ENCODE measurements around the gene FUT7. TPM values are rescaled to one million over a fixed set of nuclear protein-coding genes. Genes with fewer than 3 reads are reported as not detected.

FUT7 gene
- total and polyA plus RNA-seq, 2 of the 13 experiments (the other 11 are each of a cell fraction or from before 2014, with no cell fraction given) = 0.05 TPM; not detected in 1

DNA sequence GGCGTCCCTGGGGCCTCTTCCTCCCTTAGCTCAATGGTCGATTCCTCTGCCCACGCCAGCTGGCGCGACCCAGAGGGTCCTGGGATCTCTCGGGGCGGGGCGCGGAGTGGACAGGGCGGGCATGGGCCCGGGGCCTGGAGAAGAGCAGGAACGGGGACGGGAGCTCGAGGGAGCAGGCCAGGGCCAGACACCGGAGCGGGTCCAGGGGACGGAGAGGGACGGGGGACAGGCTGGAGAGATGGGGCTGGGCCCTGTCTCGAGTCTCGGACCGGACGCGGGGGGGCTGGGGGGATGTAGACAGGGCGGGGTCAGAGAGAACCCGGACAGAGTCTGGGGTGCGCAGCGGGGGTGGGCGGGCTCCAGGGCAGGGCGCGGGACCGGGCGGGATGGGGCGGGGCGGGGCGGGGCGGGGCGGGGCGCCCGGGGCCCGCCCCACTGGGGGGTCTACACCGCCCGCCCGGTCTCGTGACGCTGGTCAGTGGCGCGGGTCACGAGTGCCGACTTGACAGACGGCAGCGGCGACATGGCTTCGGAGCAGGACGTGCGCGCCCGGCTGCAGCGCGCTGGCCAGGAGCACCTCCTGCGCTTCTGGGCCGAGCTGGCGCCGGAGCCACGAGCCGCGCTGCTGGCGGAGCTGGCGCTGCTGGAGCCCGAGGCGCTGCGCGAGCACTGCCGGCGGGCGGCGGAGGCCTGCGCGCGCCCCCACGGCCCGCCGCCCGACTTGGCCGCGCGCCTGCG, 45.3 kb upstream of the FUT7 start, which contains the start of gene UAP1L1 (continued):
- TF ChIP-seq, protein P1, sequence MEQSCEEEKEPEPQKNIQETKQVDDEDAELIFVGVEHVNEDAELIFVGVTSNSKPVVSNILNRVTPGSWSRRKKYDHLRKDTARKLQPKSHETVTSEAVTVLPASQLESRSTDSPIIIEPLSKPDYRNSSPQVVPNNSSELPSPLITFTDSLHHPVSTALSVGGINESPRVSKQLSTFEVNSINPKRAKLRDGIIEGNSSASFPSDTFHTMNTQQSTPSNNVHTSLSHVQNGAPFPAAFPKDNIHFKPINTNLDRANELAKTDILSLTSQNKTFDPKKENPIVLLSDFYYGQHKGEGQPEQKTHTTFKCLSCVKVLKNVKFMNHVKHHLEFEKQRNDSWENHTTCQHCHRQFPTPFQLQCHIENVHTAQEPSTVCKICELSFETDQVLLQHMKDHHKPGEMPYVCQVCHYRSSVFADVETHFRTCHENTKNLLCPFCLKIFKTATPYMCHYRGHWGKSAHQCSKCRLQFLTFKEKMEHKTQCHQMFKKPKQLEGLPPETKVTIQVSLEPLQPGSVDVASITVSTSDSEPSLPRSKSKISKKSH (CRISPR knock-in tag; IDR thresholded peaks at IDR 0.05; ENCODE audit: borderline replicate concordance) = no peak
- TF ChIP-seq TOE1 (CRISPR knock-in tag; IDR thresholded peaks at IDR 0.05) (no peak), NFKBIZ (CRISPR knock-in tag; IDR thresholded peaks at IDR 0.05) (no peak), ZFP82 (CRISPR knock-in tag; IDR thresholded peaks at IDR 0.05; ENCODE audit: borderline replicate concordance) (peak; percentile 47; the same call in 1 of the 2 replicates), GABPB1 (CRISPR knock-in tag; IDR thresholded peaks at IDR 0.05) (peak; percentile 33; the same call in 1 of the 2 replicates), BORCS8-MEF2B (CRISPR knock-in tag; IDR thresholded peaks at IDR 0.05) (no peak), ONECUT2 (CRISPR knock-in tag; IDR thresholded peaks at IDR 0.05) (no peak), ZNF75D (CRISPR knock-in tag; IDR thresholded peaks at IDR 0.05; ENCODE audit: borderline replicate concordance) (no peak), ZBTB21 (CRISPR knock-in tag; IDR thresholded peaks at IDR 0.05) (no peak), SP1 (IDR thresholded peaks at IDR 0.05) (no peak), SP1 (CRISPR knock-in tag; IDR thresholded peaks at IDR 0.05) (peak; percentile 24; the same call in 1 of the 2 replicates), NAIF1 (CRISPR knock-in tag; IDR thresholded peaks at IDR 0.05; ENCODE audit: borderline replicate concordance) (no peak), ZSCAN25 (CRISPR knock-in tag; IDR thresholded peaks at IDR 0.05) (peak; percentile 74; the same call in 1 of the 2 replicates), ZKSCAN5 (CRISPR knock-in tag; IDR thresholded peaks at IDR 0.05) (no peak)
- TF ChIP-seq, protein P2, sequence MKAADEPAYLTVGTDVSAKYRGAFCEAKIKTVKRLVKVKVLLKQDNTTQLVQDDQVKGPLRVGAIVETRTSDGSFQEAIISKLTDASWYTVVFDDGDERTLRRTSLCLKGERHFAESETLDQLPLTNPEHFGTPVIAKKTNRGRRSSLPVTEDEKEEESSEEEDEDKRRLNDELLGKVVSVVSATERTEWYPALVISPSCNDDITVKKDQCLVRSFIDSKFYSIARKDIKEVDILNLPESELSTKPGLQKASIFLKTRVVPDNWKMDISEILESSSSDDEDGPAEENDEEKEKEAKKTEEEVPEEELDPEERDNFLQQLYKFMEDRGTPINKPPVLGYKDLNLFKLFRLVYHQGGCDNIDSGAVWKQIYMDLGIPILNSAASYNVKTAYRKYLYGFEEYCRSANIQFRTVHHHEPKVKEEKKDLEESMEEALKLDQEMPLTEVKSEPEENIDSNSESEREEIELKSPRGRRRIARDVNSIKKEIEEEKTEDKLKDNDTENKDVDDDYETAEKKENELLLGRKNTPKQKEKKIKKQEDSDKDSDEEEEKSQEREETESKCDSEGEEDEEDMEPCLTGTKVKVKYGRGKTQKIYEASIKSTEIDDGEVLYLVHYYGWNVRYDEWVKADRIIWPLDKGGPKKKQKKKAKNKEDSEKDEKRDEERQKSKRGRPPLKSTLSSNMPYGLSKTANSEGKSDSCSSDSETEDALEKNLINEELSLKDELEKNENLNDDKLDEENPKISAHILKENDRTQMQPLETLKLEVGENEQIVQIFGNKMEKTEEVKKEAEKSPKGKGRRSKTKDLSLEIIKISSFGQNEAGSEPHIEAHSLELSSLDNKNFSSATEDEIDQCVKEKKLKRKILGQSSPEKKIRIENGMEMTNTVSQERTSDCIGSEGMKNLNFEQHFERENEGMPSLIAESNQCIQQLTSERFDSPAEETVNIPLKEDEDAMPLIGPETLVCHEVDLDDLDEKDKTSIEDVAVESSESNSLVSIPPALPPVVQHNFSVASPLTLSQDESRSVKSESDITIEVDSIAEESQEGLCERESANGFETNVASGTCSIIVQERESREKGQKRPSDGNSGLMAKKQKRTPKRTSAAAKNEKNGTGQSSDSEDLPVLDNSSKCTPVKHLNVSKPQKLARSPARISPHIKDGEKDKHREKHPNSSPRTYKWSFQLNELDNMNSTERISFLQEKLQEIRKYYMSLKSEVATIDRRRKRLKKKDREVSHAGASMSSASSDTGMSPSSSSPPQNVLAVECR (CRISPR knock-in tag; IDR thresholded peaks at IDR 0.05; ENCODE audit: borderline replicate concordance) = peak; percentile 49; the same call in 1 of the 2 replicates
- TF ChIP-seq, protein P3, sequence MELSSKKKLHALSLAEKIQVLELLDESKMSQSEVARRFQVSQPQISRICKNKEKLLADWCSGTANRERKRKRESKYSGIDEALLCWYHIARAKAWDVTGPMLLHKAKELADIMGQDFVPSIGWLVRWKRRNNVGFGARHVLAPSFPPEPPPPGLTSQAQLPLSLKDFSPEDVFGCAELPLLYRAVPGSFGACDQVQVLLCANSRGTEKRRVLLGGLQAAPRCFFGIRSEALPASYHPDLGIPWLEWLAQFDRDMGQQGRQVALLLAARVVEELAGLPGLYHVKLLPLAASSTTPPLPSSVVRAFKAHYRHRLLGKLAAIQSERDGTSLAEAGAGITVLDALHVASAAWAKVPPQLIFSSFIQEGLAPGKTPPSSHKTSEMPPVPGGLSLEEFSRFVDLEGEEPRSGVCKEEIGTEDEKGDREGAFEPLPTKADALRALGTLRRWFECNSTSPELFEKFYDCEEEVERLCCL (CRISPR knock-in tag; IDR thresholded peaks at IDR 0.05; ENCODE audit: borderline replicate concordance) = no peak
- TF ChIP-seq, protein P4, sequence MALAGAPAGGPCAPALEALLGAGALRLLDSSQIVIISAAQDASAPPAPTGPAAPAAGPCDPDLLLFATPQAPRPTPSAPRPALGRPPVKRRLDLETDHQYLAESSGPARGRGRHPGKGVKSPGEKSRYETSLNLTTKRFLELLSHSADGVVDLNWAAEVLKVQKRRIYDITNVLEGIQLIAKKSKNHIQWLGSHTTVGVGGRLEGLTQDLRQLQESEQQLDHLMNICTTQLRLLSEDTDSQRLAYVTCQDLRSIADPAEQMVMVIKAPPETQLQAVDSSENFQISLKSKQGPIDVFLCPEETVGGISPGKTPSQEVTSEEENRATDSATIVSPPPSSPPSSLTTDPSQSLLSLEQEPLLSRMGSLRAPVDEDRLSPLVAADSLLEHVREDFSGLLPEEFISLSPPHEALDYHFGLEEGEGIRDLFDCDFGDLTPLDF (CRISPR knock-in tag; IDR thresholded peaks at IDR 0.05) = no peak
- TF ChIP-seq, protein P5, sequence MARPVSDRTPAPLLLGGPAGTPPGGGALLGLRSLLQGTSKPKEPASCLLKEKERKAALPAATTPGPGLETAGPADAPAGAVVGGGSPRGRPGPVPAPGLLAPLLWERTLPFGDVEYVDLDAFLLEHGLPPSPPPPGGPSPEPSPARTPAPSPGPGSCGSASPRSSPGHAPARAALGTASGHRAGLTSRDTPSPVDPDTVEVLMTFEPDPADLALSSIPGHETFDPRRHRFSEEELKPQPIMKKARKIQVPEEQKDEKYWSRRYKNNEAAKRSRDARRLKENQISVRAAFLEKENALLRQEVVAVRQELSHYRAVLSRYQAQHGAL (CRISPR knock-in tag; IDR thresholded peaks at IDR 0.05; ENCODE audit: not compliant biosample characterization) = no peak
